Fibroblast of lung (primary cell): ENCODE data around the gene GLRA2.

ENCODE experiments used
- EZH2 ChIP-seq: IDR thresholded peaks from 2 replicates; pipeline ENCODE4 v1.5.1; 2012; ENCODE audit warnings: low read length, control low read depth, mild to moderate bottlenecking; ENCODE audit errors: missing control alignments
- TF ChIP-seq, protein P1 (sequence below), 2 donors: IDR thresholded peaks in 1 of 2; conservative IDR thresholded peaks in 1 of 2; 1 replicate in 1 of 2; 2 replicates in 1 of 2; pipeline ENCODE4 v1.5.1; 2011 to 2012; ENCODE audit warnings: low read length in 2 of 2, control low read depth in 1 of 2, inconsistent platforms in 1 of 2, low read depth in 1 of 2, mild to moderate bottlenecking in 1 of 2

DNA sequence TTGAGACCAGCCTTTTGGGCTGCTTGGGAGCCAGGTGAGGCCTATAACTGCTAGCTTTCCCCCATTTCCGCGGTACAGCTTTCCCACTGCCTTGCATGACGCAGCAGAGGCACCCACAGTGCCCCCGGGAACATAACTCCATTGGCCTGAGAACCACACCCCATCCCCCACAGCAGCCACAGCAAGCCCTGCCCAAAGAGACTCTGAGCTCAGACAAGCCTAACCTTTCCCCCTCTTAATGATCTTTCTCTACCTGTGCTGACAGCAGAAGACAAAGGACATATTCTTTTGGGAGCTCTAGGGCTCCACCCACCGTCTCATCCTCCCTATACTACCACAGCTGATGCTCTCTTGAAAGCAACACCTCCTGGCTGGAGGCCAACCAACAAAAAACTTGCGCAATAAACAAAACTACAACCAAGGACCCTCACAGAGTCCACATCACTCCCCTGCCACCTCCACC lies 228.7 kb downstream of the GLRA2 start:
- TF ChIP-seq, protein P1, sequence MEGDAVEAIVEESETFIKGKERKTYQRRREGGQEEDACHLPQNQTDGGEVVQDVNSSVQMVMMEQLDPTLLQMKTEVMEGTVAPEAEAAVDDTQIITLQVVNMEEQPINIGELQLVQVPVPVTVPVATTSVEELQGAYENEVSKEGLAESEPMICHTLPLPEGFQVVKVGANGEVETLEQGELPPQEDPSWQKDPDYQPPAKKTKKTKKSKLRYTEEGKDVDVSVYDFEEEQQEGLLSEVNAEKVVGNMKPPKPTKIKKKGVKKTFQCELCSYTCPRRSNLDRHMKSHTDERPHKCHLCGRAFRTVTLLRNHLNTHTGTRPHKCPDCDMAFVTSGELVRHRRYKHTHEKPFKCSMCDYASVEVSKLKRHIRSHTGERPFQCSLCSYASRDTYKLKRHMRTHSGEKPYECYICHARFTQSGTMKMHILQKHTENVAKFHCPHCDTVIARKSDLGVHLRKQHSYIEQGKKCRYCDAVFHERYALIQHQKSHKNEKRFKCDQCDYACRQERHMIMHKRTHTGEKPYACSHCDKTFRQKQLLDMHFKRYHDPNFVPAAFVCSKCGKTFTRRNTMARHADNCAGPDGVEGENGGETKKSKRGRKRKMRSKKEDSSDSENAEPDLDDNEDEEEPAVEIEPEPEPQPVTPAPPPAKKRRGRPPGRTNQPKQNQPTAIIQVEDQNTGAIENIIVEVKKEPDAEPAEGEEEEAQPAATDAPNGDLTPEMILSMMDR (conservative IDR thresholded peaks at IDR 0.05 in 1 of 2, IDR thresholded peaks at IDR 0.05 in 1 of 2; ENCODE audit: low read depth in 1 of 2, low read length in 2 of 2), result no peak
- no peak for TF ChIP-seq EZH2
